Neural progenitor cell (in vitro differentiated cells): ENCODE data around the gene FAM83G. TPM values are rescaled to one million over a fixed set of nuclear protein-coding genes. Genes with fewer than 3 reads are reported as not detected.
"Not testable (repeated sequence)": the region's sequence is repeated elsewhere in the genome, so short reads cannot be mapped to it uniquely, and the experiment has no call there.

Experiments used
- DNase-seq: peaks from one replicate; pipeline ENCODE4 v3.0.0-alpha.2; 2016; ENCODE audit warnings: low spot score
- H2AFZ ChIP-seq: fragments of 200-600 bp; sonication (generic); replicated peaks from 2 replicates; pipeline ENCODE4 v1.6.1; 2016; ENCODE audit warnings: antibody characterized with exemption
- H3F3A ChIP-seq: fragments of 200-600 bp; sonication (generic); 2 replicates; pipeline ENCODE4 v1.6.1; 2016; ENCODE audit warnings: antibody characterized with exemption, low read depth
- H3K27ac ChIP-seq: fragments of 200-600 bp; sonication (generic); 2 replicates; pipeline ENCODE4 v1.5.1; 2016; ENCODE audit warnings: mild to moderate bottlenecking
- H3K27me3 ChIP-seq: fragments of 200-600 bp; sonication (generic); 2 replicates; pipeline ENCODE4 v1.6.1; 2016; ENCODE audit warnings: mild to moderate bottlenecking, moderate library complexity
- H3K36me3 ChIP-seq: fragments of 200-600 bp; sonication (generic); 2 replicates; pipeline ENCODE4 v1.5.1; 2016
- H3K4me1 ChIP-seq: fragments of 200-600 bp; sonication (generic); 2 replicates; pipeline ENCODE4 v1.6.1; 2016; ENCODE audit warnings: mixed run types
- H3K4me2 ChIP-seq: fragments of 200-600 bp; sonication (generic); 2 replicates; pipeline ENCODE4 v1.6.1; 2016
- H3K4me3 ChIP-seq: fragments of 200-600 bp; sonication (generic); 2 replicates; pipeline ENCODE4 v1.5.1; 2016
- H3K79me2 ChIP-seq: fragments of 200-600 bp; sonication (generic); 2 replicates; pipeline ENCODE4 v1.6.1; 2016; ENCODE audit warnings: low read depth
- H3K9ac ChIP-seq: fragments of 200-600 bp; sonication (generic); 2 replicates; pipeline ENCODE4 v1.6.1; 2016
- H3K9me3 ChIP-seq: fragments of 200-600 bp; sonication (generic); 2 replicates; pipeline ENCODE4 v1.5.1; 2016; ENCODE audit warnings: low read depth
- H4K20me1 ChIP-seq: fragments of 200-600 bp; sonication (generic); 2 replicates; pipeline ENCODE4 v1.6.1; 2016; ENCODE audit warnings: low read depth
- H3K27ac Mint-ChIP-seq: 3 replicates; pipeline ENCODE4 v1.8.0; 2021; ENCODE audit warnings: mixed read lengths
- H3K27me3 Mint-ChIP-seq: 2 replicates; pipeline ENCODE4 v1.8.0; 2022; ENCODE audit warnings: low read depth, mild to moderate bottlenecking, inconsistent platforms, moderate library complexity, mixed read lengths; ENCODE audit not compliant: insufficient read depth
- H3K36me3 Mint-ChIP-seq: 3 replicates; pipeline ENCODE4 v1.8.0; 2021; ENCODE audit warnings: mixed read lengths
- H3K4me1 Mint-ChIP-seq: 3 replicates; pipeline ENCODE4 v1.8.0; 2021; ENCODE audit warnings: mixed read lengths
- H3K4me3 Mint-ChIP-seq: 3 replicates; pipeline ENCODE4 v1.8.0; 2021; ENCODE audit warnings: mild to moderate bottlenecking, moderate library complexity, mixed read lengths
- H3K9me3 Mint-ChIP-seq: 3 replicates; pipeline ENCODE4 v1.8.0; 2020; ENCODE audit warnings: mixed read lengths
- CTCF ChIP-seq: fragments of 200-600 bp; sonication (generic); IDR thresholded peaks from 2 replicates; pipeline ENCODE4 v1.5.1; 2017; ENCODE audit warnings: antibody characterized with exemption, mild to moderate bottlenecking
- EZH2 ChIP-seq: fragments of 200-600 bp; sonication (generic); IDR thresholded peaks from 2 replicates; pipeline ENCODE4 v1.6.1; 2017; ENCODE audit warnings: antibody characterized with exemption, mild to moderate bottlenecking, moderate library complexity
- EZH2phosphoT487 ChIP-seq: fragments of 200-600 bp; sonication (generic); IDR thresholded peaks from 2 replicates; pipeline ENCODE4 v1.6.1; 2017; ENCODE audit warnings: antibody characterized with exemption
- total RNA-seq: library from RNA; depleted of rRNA; stranded (reverse); fragments of >200 nt; gene quantifications from 2 replicates; pipeline ENCODE4 v1.2.3, GENCODE V29; 2015; ENCODE audit warnings: low replicate concordance

Gene FAM83G
- total RNA-seq, 1 donor from 2014 or later = 9.9 TPM

- DNase-seq = not testable (repeated sequence)
Measured at GRCh38 chr17:19031729-19032128, 27.2 kb upstream of the FAM83G start.

GRCh38 chr17:19030771-19031449 is 26.3 kb upstream of the FAM83G start:
- not testable (repeated sequence) for H3K4me3 Mint-ChIP-seq, H3F3A ChIP-seq, H3K4me2 ChIP-seq, H2AFZ ChIP-seq, H4K20me1 ChIP-seq, H3K27ac ChIP-seq, H3K4me3 ChIP-seq, H3K9me3 Mint-ChIP-seq, H3K27me3 ChIP-seq, H3K4me1 ChIP-seq, H3K36me3 ChIP-seq, H3K9ac ChIP-seq, H3K27ac Mint-ChIP-seq, H3K36me3 Mint-ChIP-seq, H3K4me1 Mint-ChIP-seq, H3K9me3 ChIP-seq, H3K27me3 Mint-ChIP-seq, H3K79me2 ChIP-seq, DNase-seq

More at GRCh38 chr17:19031729-19032128, 27.2 kb upstream of the FAM83G start:
- not testable (repeated sequence) for H3K9ac ChIP-seq, H4K20me1 ChIP-seq, H2AFZ ChIP-seq, H3K27ac Mint-ChIP-seq, H3K27me3 Mint-ChIP-seq, H3K79me2 ChIP-seq, H3K9me3 Mint-ChIP-seq, H3K9me3 ChIP-seq, H3K4me3 Mint-ChIP-seq, H3F3A ChIP-seq, H3K36me3 Mint-ChIP-seq, H3K36me3 ChIP-seq, H3K4me1 ChIP-seq, H3K27ac ChIP-seq, H3K27me3 ChIP-seq, H3K4me1 Mint-ChIP-seq, H3K4me2 ChIP-seq, H3K4me3 ChIP-seq
- TF ChIP-seq CTCF = peak; percentile 42

GRCh38 chr17:19029740-19030139 is 25.2 kb upstream of the FAM83G start:
- H3K27ac Mint-ChIP-seq = not testable (repeated sequence)

GRCh38 chr17:19028671-19029070 is 24.1 kb upstream of the FAM83G start:
- not testable (repeated sequence) for H3K4me1 ChIP-seq, H3K4me3 ChIP-seq, H3K4me2 ChIP-seq, H3K27ac ChIP-seq, H3K36me3 Mint-ChIP-seq, H3K36me3 ChIP-seq, H3K79me2 ChIP-seq, H3F3A ChIP-seq, H3K4me1 Mint-ChIP-seq, H3K9ac ChIP-seq, H3K9me3 ChIP-seq, H2AFZ ChIP-seq, DNase-seq, H3K9me3 Mint-ChIP-seq, H3K27me3 Mint-ChIP-seq, H3K27ac Mint-ChIP-seq, H4K20me1 ChIP-seq, H3K27me3 ChIP-seq, H3K4me3 Mint-ChIP-seq

More at GRCh38 chr17:19029740-19030139, 25.2 kb upstream of the FAM83G start:
- not testable (repeated sequence) for H3K4me2 ChIP-seq, H3K4me1 Mint-ChIP-seq, H4K20me1 ChIP-seq, H3K9me3 ChIP-seq, DNase-seq, H3K36me3 Mint-ChIP-seq, H3K9me3 Mint-ChIP-seq, H2AFZ ChIP-seq, H3K27me3 ChIP-seq, H3K9ac ChIP-seq, H3K4me3 ChIP-seq, H3K79me2 ChIP-seq, H3K36me3 ChIP-seq, H3K4me3 Mint-ChIP-seq, H3K4me1 ChIP-seq, H3K27ac ChIP-seq, H3F3A ChIP-seq, H3K27me3 Mint-ChIP-seq

- Mint-ChIP-seq H3K36me3 (no peaks in the 10 kb centered on the region), H3K27me3 (no peaks in the 10 kb centered on the region), H3K4me3 (no peak overlapping the region), H3K9me3 (no peaks in the 10 kb centered on the region), H3K27ac (peak overlapping the region; percentile 31), H3K4me1 (peaks cover 5% of the 10 kb centered on the region)
- Histone ChIP-seq H3K27ac (no peak overlapping the region), H3K4me2 (no peak overlapping the region), H3K36me3 (no peaks in the 10 kb centered on the region), H3K9me3 (no peaks in the 10 kb centered on the region), H3K4me1 (no peaks in the 10 kb centered on the region), H4K20me1 (no peaks in the 10 kb centered on the region), H3K4me3 (no peak overlapping the region), H3K27me3 (no peaks in the 10 kb centered on the region), H2AFZ (no peak overlapping the region), H3K9ac (no peak overlapping the region), H3F3A (no peaks in the 10 kb centered on the region), H3K79me2 (no peaks in the 10 kb centered on the region)
- no peak for DNase-seq
- no peak for TF ChIP-seq CTCF
- TF ChIP-seq EZH2phosphoT487 = no peak
- no peak for TF ChIP-seq EZH2
Measured at GRCh38 chr17:19024101-19025078, 19.8 kb upstream of the FAM83G start.
